GM18499 (cell line): ENCODE data around the gene CABCOCO1.
A peak's percentile ranks its signal among the peaks of the same experiment; 100 is the strongest.
"Not testable (repeated sequence)": the region's sequence is repeated elsewhere in the genome, so short reads cannot be mapped to it uniquely, and the experiment has no call there.

Experiments used
- ATAC-seq: cut with Tn5 transposase; IDR thresholded peaks from one replicate; pipeline ENCODE4 v1.9.1; 2021; ENCODE audit warnings: moderate number of reproducible peaks; ENCODE audit not compliant: insufficient read depth, unreplicated experiment

Gene CABCOCO1

GRCh38 chr10:61705022-61705613, 42.4 kb downstream of the CABCOCO1 start:
- ATAC-seq = no peak

GRCh38 chr10:61708846-61709245, 46.1 kb downstream of the CABCOCO1 start:
- ATAC-seq = no peak

- ATAC-seq = not testable (repeated sequence)
Measured at GRCh38 chr10:61712105-61712504, 49.4 kb downstream of the CABCOCO1 start.

- ATAC-seq = not testable (repeated sequence)
Measured at GRCh38 chr10:61719475-61719874, 56.7 kb downstream of the CABCOCO1 start.

- no peak for ATAC-seq
Measured at GRCh38 chr10:61719906-61720305, 57.2 kb downstream of the CABCOCO1 start.

GRCh38 chr10:61721431-61721830, 58.7 kb downstream of the CABCOCO1 start:
- no peak for ATAC-seq

- not testable (repeated sequence) for ATAC-seq
Measured at GRCh38 chr10:61725221-61725620, 62.5 kb downstream of the CABCOCO1 start.

GRCh38 chr10:61729596-61729995, 66.9 kb downstream of the CABCOCO1 start:
- ATAC-seq = no peak

GRCh38 chr10:61730671-61731070, 67.9 kb downstream of the CABCOCO1 start:
- no peak for ATAC-seq

GRCh38 chr10:61731638-61732037, 68.9 kb downstream of the CABCOCO1 start:
- no peak for ATAC-seq

- no peak for ATAC-seq
Measured at GRCh38 chr10:61732629-61733278, 70.0 kb downstream of the CABCOCO1 start.

- ATAC-seq = no peak
Measured at GRCh38 chr10:61733358-61733940, 70.7 kb downstream of the CABCOCO1 start.

- no peak for ATAC-seq
Measured at GRCh38 chr10:61735882-61736281, 73.2 kb downstream of the CABCOCO1 start.

GRCh38 chr10:61737455-61737854, 74.7 kb downstream of the CABCOCO1 start:
- ATAC-seq = not testable (repeated sequence)

- ATAC-seq = no peak
Measured at GRCh38 chr10:61742812-61743211, 80.1 kb downstream of the CABCOCO1 start.

GRCh38 chr10:61744469-61744868, 81.7 kb downstream of the CABCOCO1 start:
- ATAC-seq = no peak

GRCh38 chr10:61746377-61746776, 83.6 kb downstream of the CABCOCO1 start:
- no peak for ATAC-seq

- ATAC-seq = no peak
Measured at GRCh38 chr10:61747307-61747706, 84.6 kb downstream of the CABCOCO1 start.

GRCh38 chr10:61749291-61749690, 86.6 kb downstream of the CABCOCO1 start:
- ATAC-seq = no peak

- ATAC-seq = peak; percentile 91
Measured at GRCh38 chr10:61750943-61751471, 88.3 kb downstream of the CABCOCO1 start.

GRCh38 chr10:61751599-61751998, 88.9 kb downstream of the CABCOCO1 start:
- ATAC-seq = no peak
